ENCODE measurements around the gene ALDH3B1.

The ALDH3B1 gene

GRCh38 chr11:68053117-68053516 lies 43.0 kb downstream of the ALDH3B1 start:
- Histone ChIP-seq H3K4me3 (no peak overlapping the region), H3K27ac (no peak overlapping the region)

DNA sequence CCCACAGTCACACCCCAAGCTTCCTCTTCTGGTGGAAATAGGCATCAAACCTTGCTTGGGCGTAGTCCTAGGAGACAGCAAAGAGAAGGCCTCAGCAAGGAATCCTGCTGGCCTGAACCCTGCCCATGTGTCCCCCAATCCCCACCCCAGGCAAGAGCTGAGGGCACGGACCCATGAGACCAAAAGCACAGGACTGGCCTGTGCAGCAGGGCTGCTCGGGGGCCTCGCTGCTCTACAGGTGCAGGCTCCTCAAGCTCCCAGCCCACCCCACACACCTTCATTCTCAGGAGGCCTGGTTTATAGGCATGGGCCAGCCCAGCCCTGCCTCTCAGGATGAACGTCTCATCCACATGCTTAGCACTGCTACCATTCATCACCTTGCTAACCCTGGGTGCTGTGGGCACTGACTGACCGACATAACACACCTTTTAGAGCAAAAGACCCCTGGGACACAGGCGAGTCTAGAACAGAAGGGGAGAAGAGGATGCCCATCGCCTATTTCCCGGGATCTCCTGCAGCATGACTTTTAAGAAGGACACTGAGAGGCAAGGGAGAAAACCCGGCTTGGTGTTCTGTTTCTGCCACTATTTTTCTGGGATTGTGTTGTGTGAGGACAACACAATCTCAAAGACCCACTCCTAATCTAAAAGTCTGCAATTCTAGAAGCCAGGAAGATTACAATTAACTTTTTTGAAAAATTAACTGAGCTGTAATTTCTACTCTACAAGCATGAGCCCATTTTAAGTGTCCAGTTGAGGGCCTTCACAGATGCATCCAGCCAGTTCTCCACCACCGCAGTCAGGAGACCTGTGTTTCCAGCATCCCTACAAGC lies 44.1 kb downstream of the ALDH3B1 start:
- Histone ChIP-seq H3K4me3 (no peak overlapping the region), H3K27ac (no peak overlapping the region)

- Histone ChIP-seq H3K27ac (no peak overlapping the region), H3K4me3 (no peak overlapping the region)
Measured at GRCh38 chr11:68056317-68057285, 46.5 kb downstream of the ALDH3B1 start.

DNA sequence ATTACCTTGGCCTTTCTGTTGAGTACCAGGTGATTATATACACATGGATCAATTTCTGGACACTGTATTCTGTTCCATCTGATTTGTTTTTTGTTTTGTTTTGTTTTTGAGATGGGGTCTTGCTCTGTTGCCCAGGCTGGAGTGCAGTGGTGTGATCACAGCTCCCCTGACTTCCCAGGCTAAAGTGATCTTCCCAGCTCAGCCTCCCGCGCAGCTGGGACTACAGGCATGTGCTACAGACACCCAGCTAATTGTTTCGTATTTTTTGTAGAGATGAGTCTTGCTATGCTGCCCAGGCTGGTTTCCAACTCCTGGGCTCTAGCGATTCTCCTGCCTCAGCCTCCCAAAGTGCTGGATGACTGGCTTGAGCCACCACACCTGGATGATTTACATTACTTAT lies 47.7 kb downstream of the ALDH3B1 start:
- Histone ChIP-seq H3K27ac (no peak overlapping the region), H3K4me3 (no peak overlapping the region)

- H3K27ac ChIP-seq: no peak overlapping the region
Measured at GRCh38 chr11:68061508-68061907, 51.4 kb downstream of the ALDH3B1 start.

GRCh38 chr11:68064926-68065325 lies 54.8 kb downstream of the ALDH3B1 start:
- no peak overlapping the region for H3K27ac ChIP-seq
- H3K4me3 ChIP-seq: no peak overlapping the region

More at GRCh38 chr11:68061508-68061907, 51.4 kb downstream of the ALDH3B1 start:
- H3K4me3 ChIP-seq: no peak overlapping the region

GRCh38 chr11:68065841-68066240 lies 55.7 kb downstream of the ALDH3B1 start:
- no peak overlapping the region for H3K27ac ChIP-seq

DNA sequence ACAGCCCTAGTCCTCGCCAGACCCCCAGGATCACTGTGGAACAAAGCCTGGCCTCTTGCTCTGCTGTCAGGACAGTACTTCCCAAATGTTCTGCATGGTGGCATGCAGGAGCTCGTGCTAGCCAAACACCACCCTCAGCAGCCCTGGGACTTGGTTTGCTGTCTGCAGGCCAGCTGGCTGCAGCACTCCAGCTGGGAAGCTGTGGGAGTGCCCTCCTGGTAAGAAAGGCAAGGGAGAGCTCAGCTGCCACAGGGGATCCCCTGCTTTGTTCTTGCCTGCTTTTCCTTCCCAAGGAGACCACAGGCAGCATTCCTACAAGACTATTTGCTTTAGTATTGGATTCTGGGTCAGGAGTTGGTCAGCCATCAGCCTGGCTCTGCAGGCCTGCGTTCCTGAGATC lies 56.6 kb downstream of the ALDH3B1 start:
- Histone ChIP-seq H3K27ac (no peak overlapping the region), H3K4me3 (no peak overlapping the region)

More at GRCh38 chr11:68065841-68066240, 55.7 kb downstream of the ALDH3B1 start:
- H3K4me3 ChIP-seq: no peak overlapping the region

- H3K4me3 ChIP-seq: no peak overlapping the region
Measured at GRCh38 chr11:68067991-68068390, 57.9 kb downstream of the ALDH3B1 start.

DNA sequence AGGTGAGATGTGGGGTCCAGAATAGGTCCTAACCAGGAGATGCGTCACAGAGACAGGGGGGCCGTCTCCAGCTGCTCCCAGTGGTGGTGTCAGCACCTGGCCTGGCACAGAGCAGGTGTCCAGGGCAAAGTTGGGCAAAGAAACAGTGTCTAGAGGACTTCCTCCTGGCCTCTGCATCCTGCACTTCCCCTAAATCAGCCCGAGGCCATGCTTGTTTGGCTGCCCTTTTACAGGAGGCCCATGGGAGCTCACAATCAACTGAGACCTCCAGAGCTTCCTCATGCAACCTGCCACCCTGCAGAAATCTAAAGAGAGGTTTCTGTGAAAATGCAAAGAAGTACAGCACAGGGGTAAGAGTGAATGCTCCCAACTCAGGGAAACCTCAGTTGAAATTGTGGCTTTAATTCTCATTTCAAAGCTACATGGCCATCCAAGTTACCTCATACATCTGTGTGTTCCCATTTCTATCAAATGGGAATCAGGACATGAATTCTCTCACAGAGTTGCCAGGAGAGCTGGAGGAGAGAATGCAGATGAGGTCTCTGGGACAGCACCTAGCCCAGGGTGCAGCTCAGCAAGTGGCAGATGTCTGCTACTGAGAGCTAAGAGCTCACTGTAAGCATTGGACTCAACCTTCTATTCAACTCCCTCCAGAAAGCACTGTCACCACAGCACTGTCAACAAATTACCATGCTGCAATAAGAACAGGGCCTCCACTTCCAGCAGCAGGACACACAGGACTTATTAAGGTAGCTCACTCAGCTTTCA lies 61.3 kb downstream of the ALDH3B1 start:
- Histone ChIP-seq H3K27ac (no peak overlapping the region), H3K4me3 (no peak overlapping the region)

More at GRCh38 chr11:68067991-68068390, 57.9 kb downstream of the ALDH3B1 start:
- H3K27ac ChIP-seq: no peak overlapping the region

DNA sequence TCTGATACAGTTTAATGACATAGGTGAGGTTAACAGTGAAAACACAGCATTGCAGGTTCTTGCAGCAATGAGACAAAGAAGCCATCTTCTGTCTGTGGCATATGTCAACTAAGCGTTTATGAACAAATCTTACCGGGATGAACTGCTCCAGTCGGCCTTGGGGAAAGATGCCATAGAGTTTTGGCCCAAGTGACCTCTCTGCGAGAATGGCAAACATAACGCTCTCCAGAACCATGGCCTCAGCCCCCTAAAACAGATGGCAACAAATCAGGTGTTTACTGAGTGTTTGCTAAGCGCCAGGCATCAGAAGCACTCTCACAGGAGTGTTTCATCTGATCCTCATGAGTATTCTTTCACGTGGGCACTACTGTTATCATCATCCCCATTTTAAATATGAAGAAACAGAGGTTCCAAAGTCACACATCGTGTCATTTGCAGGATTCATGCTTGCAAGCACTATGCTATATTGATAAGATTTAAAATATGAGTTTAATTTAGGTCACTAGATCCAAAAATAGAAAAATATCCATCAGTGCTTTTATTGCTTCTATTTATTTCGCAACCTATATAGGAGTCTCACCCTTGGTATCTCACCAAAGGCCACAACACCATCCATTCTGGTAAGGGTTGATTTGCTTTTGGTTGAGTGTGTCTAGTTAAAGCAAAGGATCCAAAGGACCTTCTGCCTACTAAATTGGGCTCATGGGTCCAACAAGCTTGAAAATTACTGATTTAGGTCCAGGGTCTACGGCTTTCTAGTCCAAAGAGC lies 64.6 kb downstream of the ALDH3B1 start:
- no peak overlapping the region for H3K4me3 ChIP-seq
- H3K27ac ChIP-seq: no peak overlapping the region

DNA sequence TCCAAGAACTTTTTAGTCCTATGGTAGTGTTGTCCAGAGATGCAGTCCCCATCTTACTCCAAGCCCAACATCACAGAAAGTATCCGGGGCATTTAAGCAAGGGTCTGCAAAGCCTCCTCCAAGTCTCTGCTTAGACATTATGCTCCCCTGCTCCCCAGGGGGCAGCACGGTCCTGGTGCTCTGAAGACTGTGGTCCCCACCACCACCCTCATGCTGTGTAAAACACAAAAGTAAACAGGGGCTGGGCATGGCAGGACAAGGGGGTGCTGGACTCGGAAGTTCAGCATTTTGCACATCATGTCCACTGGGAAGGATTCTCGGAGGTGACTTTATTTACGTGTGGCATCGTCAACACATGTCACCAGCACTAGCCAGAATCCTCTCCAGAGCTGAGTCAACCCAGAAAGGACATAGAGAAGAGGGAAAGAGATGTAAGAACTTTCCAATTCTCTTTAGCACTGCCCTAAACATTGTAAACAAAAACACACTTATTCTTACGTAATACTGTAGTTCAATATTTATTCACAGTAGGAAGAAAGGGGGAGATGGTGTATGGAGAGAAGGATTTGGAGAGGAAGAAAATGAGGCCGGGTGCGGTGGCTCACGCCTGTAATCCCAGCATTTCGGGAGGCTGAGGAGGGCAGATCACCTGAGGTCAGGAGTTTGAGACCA lies 66.4 kb downstream of the ALDH3B1 start:
- H3K4me3 ChIP-seq: no peak overlapping the region
- H3K27ac ChIP-seq: no peak overlapping the region

DNA sequence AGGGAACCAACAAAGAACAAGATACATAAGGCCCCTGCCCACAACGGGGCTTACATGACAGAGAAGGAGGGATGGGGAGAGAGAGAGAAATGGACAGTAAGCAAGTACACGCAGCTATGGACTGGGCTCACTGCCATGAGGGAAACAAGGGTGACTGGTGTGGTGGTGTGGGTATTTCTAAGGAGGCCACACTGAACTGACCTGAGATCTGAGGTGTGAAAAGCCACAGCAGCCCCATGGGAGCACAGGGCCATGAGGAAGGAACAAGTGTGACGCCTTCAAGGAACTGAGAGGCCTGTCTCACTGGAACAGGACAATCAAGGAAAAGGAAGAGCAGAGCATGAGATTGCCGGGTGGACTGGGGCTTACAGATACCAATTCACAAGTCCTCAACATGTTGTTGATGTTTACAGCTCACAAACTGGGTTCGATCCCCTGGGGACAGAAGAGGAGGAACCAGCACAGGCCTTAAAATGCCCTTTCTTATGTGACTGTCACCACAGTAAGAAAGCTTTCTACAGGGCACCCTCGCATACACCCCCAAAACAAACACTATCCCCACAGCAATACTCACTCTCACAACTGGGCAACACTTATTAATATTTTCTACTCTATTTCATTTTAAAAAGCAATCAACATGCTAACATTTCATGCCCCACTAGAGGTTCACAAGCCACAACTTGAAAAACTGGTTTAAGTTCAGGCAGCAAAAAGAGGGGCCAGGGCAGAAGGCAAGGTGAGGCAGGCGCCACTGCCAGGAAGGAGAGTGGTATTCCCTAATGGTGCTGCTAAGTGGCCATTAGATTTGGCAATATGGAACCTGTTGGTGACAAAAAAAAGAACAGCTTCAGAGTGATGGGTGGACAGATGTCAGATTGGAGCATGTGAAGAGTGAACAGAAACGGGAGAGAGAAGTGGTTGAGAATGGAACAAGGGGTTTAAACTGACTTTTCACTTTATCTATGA lies 67.8 kb downstream of the ALDH3B1 start:
- H3K27ac ChIP-seq: no peak overlapping the region
- no peak overlapping the region for H3K4me3 ChIP-seq

Measured in skin epidermis (tissue), 12 donors.